Endothelial cell of umbilical vein (primary cell): ENCODE measurements around the gene BTAF1. TPM values are rescaled to one million over a fixed set of nuclear protein-coding genes. Genes with fewer than 3 reads are reported as not detected.

Experiments
- BruUV-seq: library from RNA; stranded (reverse); fragments of 400-500 nt; replicated peaks from 2 replicates; lab custom pipeline; 2021; lab: Mats Ljungman, UMichigan
- CTCF ChIA-PET: fragments of 300-600, 350-600 bp; sonication (Branson Sonifier 250); formaldehyde crosslinking; loops from one replicate; lab custom pipeline; 2021; ENCODE audit warnings: antibody characterized with exemption, inconsistent platforms; lab: Charles Lee
- POLR2A ChIA-PET: fragments of 300-600, 350-600 bp; sonication (Branson Sonifier 250); formaldehyde crosslinking; loops from one replicate; lab custom pipeline; 2021; ENCODE audit warnings: antibody characterized with exemption, inconsistent platforms; lab: Charles Lee
- DNase-seq: peaks from one replicate; pipeline ENCODE4 v3.0.0-alpha.2; 2011; ENCODE audit warnings: low read depth, low spot score
- FAIRE-seq: peaks from 2 replicates; lab custom pipeline; 2011; peaks lifted over from hg19 to GRCh38; lab: Jason Lieb, UNC
- H2AFZ ChIP-seq: 2 replicates; pipeline ENCODE4 v1.6.0; 2012; ENCODE audit warnings: low read depth, low read length, control low read depth, inconsistent platforms
- H3K27ac ChIP-seq: 2 replicates; pipeline ENCODE4 v1.5.1; 2011; ENCODE audit warnings: low read depth, mild to moderate bottlenecking, control low read depth, low read length, moderate library complexity; ENCODE audit not compliant: insufficient read depth
- H3K27me3 ChIP-seq, 2 experiments: 2 replicates each; pipeline versions ENCODE4 v1.6.0 to v1.6.1; 2011; ENCODE audit warnings: low read length in 2 of 2, mixed read lengths in 1 of 2; ENCODE audit not compliant: control insufficient read depth in 2 of 2, insufficient read depth in 2 of 2
- H3K36me3 ChIP-seq, 2 experiments: 2 replicates in 1 of 2; 3 replicates in 1 of 2; pipeline ENCODE4 v1.5.1; 2011; ENCODE audit warnings: low read length in 2 of 2, mild to moderate bottlenecking in 1 of 2, moderate library complexity in 1 of 2; ENCODE audit not compliant: control insufficient read depth in 2 of 2, insufficient read depth in 2 of 2; ENCODE audit errors: extremely low read depth in 1 of 2
- H3K4me1 ChIP-seq: 3 replicates; pipeline ENCODE4 v1.5.1; 2011; ENCODE audit warnings: mild to moderate bottlenecking, low read length; ENCODE audit not compliant: control insufficient read depth, insufficient read depth; ENCODE audit errors: extremely low read depth
- H3K4me2 ChIP-seq: 2 replicates; pipeline ENCODE4 v1.6.1; 2011; ENCODE audit warnings: low read length, control low read depth, mixed read lengths; ENCODE audit not compliant: insufficient read depth
- H3K4me3 ChIP-seq, 3 experiments: fragments of 200-600 bp in 1 of 3; sonication (generic), shearing (Covaris generic) in 1 of 3; replicated peaks in 1 of 3; 2 replicates each; pipeline ENCODE4 v1.5.1; 2011 to 2016; ENCODE audit warnings: control low read depth in 3 of 3, low read length in 3 of 3, mild to moderate bottlenecking in 2 of 3, inconsistent platforms in 1 of 3, low read depth in 1 of 3, moderate library complexity in 1 of 3; ENCODE audit not compliant: insufficient read depth in 1 of 3
- H3K79me2 ChIP-seq: 2 replicates; pipeline ENCODE4 v1.6.0; 2012; ENCODE audit warnings: low read length, inconsistent platforms; ENCODE audit not compliant: control insufficient read depth, insufficient read depth
- H3K9ac ChIP-seq: replicated peaks from 2 replicates; pipeline ENCODE3; 2011; ENCODE audit warnings: low read length, control low read depth; ENCODE audit not compliant: insufficient read depth; ENCODE audit errors: extremely low read depth
- H3K9me1 ChIP-seq: replicated peaks from 3 replicates; pipeline ENCODE4 v1.6.0; 2011; ENCODE audit warnings: mild to moderate bottlenecking, low read length; ENCODE audit not compliant: control insufficient read depth, insufficient read depth; ENCODE audit errors: extremely low read depth
- H3K9me3 ChIP-seq: replicated peaks from 2 replicates; pipeline ENCODE4 v1.5.1; 2012; ENCODE audit warnings: low read length, inconsistent platforms; ENCODE audit not compliant: control insufficient read depth, insufficient read depth
- H4K20me1 ChIP-seq: replicated peaks from 2 replicates; pipeline ENCODE3; 2011; ENCODE audit warnings: mild to moderate bottlenecking, low read length; ENCODE audit not compliant: control insufficient read depth, insufficient read depth; ENCODE audit errors: extremely low read depth
- CTCF ChIP-seq, 2 donors: IDR thresholded peaks; 1 replicate in 1 of 2; 2 replicates in 1 of 2; pipeline ENCODE4 v1.5.1; 2011; ENCODE audit warnings: low read length in 2 of 2, mild to moderate bottlenecking in 2 of 2, moderate library complexity in 2 of 2, control low read depth in 1 of 2, inconsistent platforms in 1 of 2, low read depth in 1 of 2; ENCODE audit not compliant: insufficient read depth in 1 of 2; ENCODE audit errors: extremely low read depth in 1 of 2
- EZH2 ChIP-seq: IDR thresholded peaks from 2 replicates; pipeline ENCODE4 v1.6.1; 2012; ENCODE audit warnings: borderline replicate concordance, low read depth, mild to moderate bottlenecking, moderate library complexity, low read length, inconsistent platforms; ENCODE audit not compliant: severe bottlenecking
- FOS ChIP-seq: IDR thresholded peaks from 2 replicates; pipeline ENCODE4 v1.6.1; 2011; ENCODE audit warnings: mild to moderate bottlenecking, low read length, moderate library complexity, borderline replicate concordance; ENCODE audit not compliant: insufficient read depth
- GATA2 ChIP-seq: IDR thresholded peaks from 2 replicates; pipeline ENCODE4 v1.7.0; 2011; ENCODE audit warnings: low read depth, mild to moderate bottlenecking, moderate library complexity, mixed read lengths, low read length; ENCODE audit not compliant: insufficient read length, insufficient read depth
- JUN ChIP-seq: IDR thresholded peaks from 2 replicates; pipeline ENCODE4 v1.6.1; 2011; ENCODE audit warnings: borderline replicate concordance, low read depth; ENCODE audit not compliant: insufficient read length, insufficient read depth
- MAX ChIP-seq: IDR thresholded peaks from 2 replicates; pipeline ENCODE4 v1.6.1; 2011; ENCODE audit not compliant: insufficient read depth, insufficient read length
- MYC ChIP-seq: IDR thresholded peaks from one replicate; pipeline ENCODE4 v1.6.1; 2011; ENCODE audit warnings: mild to moderate bottlenecking, low read depth, low read length
- POLR2A ChIP-seq: IDR thresholded peaks from 2 replicates; pipeline ENCODE4 v1.6.1; 2012; ENCODE audit warnings: low read depth, mild to moderate bottlenecking, control low read depth, low read length
- POLR2AphosphoS5 ChIP-seq: IDR thresholded peaks from 2 replicates; pipeline ENCODE4 v1.6.1; 2012; ENCODE audit warnings: low read depth, mild to moderate bottlenecking, control low read depth, low read length, moderate library complexity; ENCODE audit not compliant: insufficient read depth
- dilution Hi-C: fragments of 300-500 bp; cut with MboI; formaldehyde crosslinking; loops from one replicate; pipeline ENCODE4 v1.15.0; 2019; ENCODE audit warnings: low sequenced_read_pairs; ENCODE audit not compliant: extremely low pct_ligation_motif_present
- intact Hi-C: fragments of 100-400 bp; cut with micrococcal nuclease; formaldehyde crosslinking; loops from one replicate; pipeline ENCODE4 v1.10.0; 2022
- polyA plus RNA-seq, 4 experiments: library from polyadenylated mRNA; depleted of rRNA in 3 of 4; stranded (reverse) in 3 of 4; unstranded in 1 of 4; fragments of >200 nt; gene quantifications; 2 replicates each; pipeline versions ENCODE4 v1.2.1 to v1.2.3, GENCODE V29; 2011 to 2012; ENCODE audit warnings: missing spikeins in 1 of 4
- total RNA-seq: library from RNA; stranded (reverse); gene quantifications from 2 replicates; pipeline ENCODE4 v1.2.3, GENCODE V29; 2021

BTAF1 gene
- total and polyA plus RNA-seq, 2 donors (not counting 3 experiments of a cell fraction or from before 2014, with no cell fraction given) = 9.9 to 23.1 TPM

- TF ChIP-seq GATA2 = no peak
- peak in 1 of 2 donors; percentile 13 for TF ChIP-seq CTCF (IDR thresholded peaks at IDR 0.05; ENCODE audit: extremely low read depth in 1 of 2, insufficient read depth in 1 of 2, low read depth in 1 of 2, low read length in 2 of 2)
- dilution Hi-C loops (no loop called here), intact Hi-C loops (loop anchor here (1.0 kb wide), 1 partner anchor 361 kb away; no protein-coding TSS in a partner anchor)
- ChIA-PET POLR2A (no interaction called here), CTCF (interaction anchor here (1.0 to 2.0 kb wide), 7 partner anchors 14 to 361 kb away, joined by 3 to 13 read pairs (median 4); no protein-coding TSS in a partner anchor)
- Histone ChIP-seq H3K27me3 (no peaks in the 10 kb centered on the region), H3K4me2 (no peak overlapping the region), H4K20me1 (no peaks in the 10 kb centered on the region), H3K79me2 (no peaks in the 10 kb centered on the region), H3K4me3 (no peak overlapping the region), H3K36me3 (no peaks in the 10 kb centered on the region), H3K4me1 (peaks cover 8% of the 10 kb centered on the region), H3K9me1 (no peaks in the 10 kb centered on the region), H3K9me3 (no peaks in the 10 kb centered on the region), H2AFZ (no peak overlapping the region), H3K9ac (no peak overlapping the region), H3K27ac (no peak overlapping the region)
- peak; percentile 50 for DNase-seq
- BruUV-seq = no TSS peak
- no peak for FAIRE-seq
Measured at GRCh38 chr10:92074126-92074887, 150.7 kb downstream of the BTAF1 start.

GRCh38 chr10:92075829-92076228 lies 152.3 kb downstream of the BTAF1 start:
- ChIA-PET CTCF (interaction anchor here (1.0 to 1.3 kb wide), 3 partner anchors 260 to 359 kb away, joined by 4 read pairs; no protein-coding TSS in a partner anchor), POLR2A (no interaction called here)
- TF ChIP-seq FOS (no peak), GATA2 (no peak), POLR2AphosphoS5 (no peak), POLR2A (no peak), MYC (no peak), CTCF (IDR thresholded peaks at IDR 0.05; ENCODE audit: extremely low read depth in 1 of 2, insufficient read depth in 1 of 2, low read depth in 1 of 2, low read length in 2 of 2) (no peak), MAX (no peak), EZH2 (no peak), JUN (no peak)
- no peak overlapping the region for H3K9ac ChIP-seq
- no peak overlapping the region for H3K4me2 ChIP-seq
- no peaks in the 10 kb centered on the region for H3K27me3 ChIP-seq
- H3K36me3 ChIP-seq = no peaks in the 10 kb centered on the region
- no peak for DNase-seq
- no peaks in the 10 kb centered on the region for H3K9me1 ChIP-seq
- H4K20me1 ChIP-seq = no peaks in the 10 kb centered on the region
- intact Hi-C loops (no loop called here), dilution Hi-C loops (no loop called here)
- H2AFZ ChIP-seq = no peak overlapping the region
- no TSS peak for BruUV-seq
- no peak for FAIRE-seq
- no peak overlapping the region for H3K27ac ChIP-seq
- no peaks in the 10 kb centered on the region for H3K9me3 ChIP-seq
- H3K4me1 ChIP-seq = peaks cover 8% of the 10 kb centered on the region
- H3K79me2 ChIP-seq = no peaks in the 10 kb centered on the region
- no peak overlapping the region for H3K4me3 ChIP-seq
